Body of pancreas (tissue), 4 donors: ENCODE results near the gene DOK4.

ENCODE experiments used
- POLR2A ChIP-seq, 3 donors: fragments of 450-650 bp; IDR thresholded peaks; one replicate each; pipeline ENCODE4 v1.6.1; 2016; ENCODE audit warnings: antibody characterized with exemption in 3 of 3, mild to moderate bottlenecking in 2 of 3
- TF ChIP-seq, protein P1 (sequence below), 7 experiments: fragments of 450-650 bp in 4 of 7; fragments of 200-600 bp in 3 of 7; sonication (generic) in 3 of 7; IDR thresholded peaks; one replicate each; pipeline ENCODE4 v1.5.1; 2016 to 2019; ENCODE audit warnings: antibody characterized with exemption in 7 of 7

DNA sequence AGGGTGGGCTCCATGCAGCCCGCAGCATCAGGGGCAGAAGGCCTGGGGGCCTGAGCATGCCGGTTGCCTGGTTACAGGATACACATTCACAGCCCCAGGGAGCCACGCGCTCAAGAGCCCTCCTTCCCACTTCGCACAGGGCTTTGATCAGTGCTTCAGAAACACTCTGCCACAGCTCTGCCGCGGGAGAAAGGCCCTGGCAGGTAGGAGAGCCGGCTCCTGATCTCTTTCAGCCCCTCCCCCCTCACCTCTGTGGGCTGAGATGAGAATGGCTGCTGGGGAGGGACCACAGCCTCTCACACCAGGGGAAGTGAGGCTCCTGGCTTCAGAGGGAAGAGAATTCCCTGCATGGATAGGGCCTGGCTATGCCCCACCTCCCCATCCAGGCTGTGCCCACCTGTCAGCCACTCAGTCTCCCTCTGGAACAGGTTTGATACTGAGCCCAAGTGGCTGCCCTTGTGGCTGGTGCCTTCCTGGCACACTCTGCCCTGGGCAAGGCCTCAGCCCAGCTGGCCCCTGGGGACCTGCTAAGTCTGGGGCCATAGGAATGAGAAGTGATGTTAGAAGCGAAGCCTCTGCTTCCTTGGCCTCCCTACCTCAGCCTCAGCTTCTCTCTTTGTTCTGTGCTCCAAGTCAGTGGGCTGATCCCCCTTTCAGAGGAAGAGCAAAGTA, 8.6 kb downstream of the DOK4 start:
- TF ChIP-seq, protein P1, sequence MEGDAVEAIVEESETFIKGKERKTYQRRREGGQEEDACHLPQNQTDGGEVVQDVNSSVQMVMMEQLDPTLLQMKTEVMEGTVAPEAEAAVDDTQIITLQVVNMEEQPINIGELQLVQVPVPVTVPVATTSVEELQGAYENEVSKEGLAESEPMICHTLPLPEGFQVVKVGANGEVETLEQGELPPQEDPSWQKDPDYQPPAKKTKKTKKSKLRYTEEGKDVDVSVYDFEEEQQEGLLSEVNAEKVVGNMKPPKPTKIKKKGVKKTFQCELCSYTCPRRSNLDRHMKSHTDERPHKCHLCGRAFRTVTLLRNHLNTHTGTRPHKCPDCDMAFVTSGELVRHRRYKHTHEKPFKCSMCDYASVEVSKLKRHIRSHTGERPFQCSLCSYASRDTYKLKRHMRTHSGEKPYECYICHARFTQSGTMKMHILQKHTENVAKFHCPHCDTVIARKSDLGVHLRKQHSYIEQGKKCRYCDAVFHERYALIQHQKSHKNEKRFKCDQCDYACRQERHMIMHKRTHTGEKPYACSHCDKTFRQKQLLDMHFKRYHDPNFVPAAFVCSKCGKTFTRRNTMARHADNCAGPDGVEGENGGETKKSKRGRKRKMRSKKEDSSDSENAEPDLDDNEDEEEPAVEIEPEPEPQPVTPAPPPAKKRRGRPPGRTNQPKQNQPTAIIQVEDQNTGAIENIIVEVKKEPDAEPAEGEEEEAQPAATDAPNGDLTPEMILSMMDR (IDR thresholded peaks at IDR 0.05) = no peak
- no peak for TF ChIP-seq POLR2A (IDR thresholded peaks at IDR 0.05)
